ENCODE results near the gene BICD1. TPM values are rescaled to one million over a fixed set of nuclear protein-coding genes. Genes with fewer than 3 reads are reported as not detected.

Gene BICD1
- total and polyA plus RNA-seq, 4 donors: 6.1 to 22.9 (median 12.8) TPM

- no peak for ATAC-seq (ENCODE audit: insufficient read depth, low FRiP score)
- Histone ChIP-seq H3K4me3 (no peak overlapping the region), H3K27me3 (ENCODE audit: control insufficient read depth in 3 of 3, insufficient read depth in 3 of 3, low read length in 2 of 3) (no peaks in the 10 kb centered on the region), H3K4me1 (ENCODE audit: control insufficient read depth in 5 of 5, insufficient read depth in 5 of 5, low read length in 5 of 5) (no peaks in the 10 kb centered on the region), H3K27ac (ENCODE audit: low read depth in 1 of 2, low read length in 1 of 2) (no peak overlapping the region), H3K9ac (ENCODE audit: insufficient read depth in 1 of 2, low read length in 2 of 2) (no peak overlapping the region), H3K36me3 (ENCODE audit: control insufficient read depth in 4 of 4, insufficient read depth in 4 of 4, low read length in 4 of 4) (no peaks in the 10 kb centered on the region), H3K9me3 (ENCODE audit: control insufficient read depth in 4 of 4, insufficient read depth in 3 of 4, low read length in 3 of 4) (peaks cover 0 to 3% (median 0%) of the 10 kb centered on the region in 4 donors)
- DNase-seq: no peak
- WGBS, 2 donors: 90 to 94% methylated on average over 6 of the region's 6 CpGs
- no peak for TF ChIP-seq CTCF (IDR thresholded peaks at IDR 0.05; ENCODE audit: control extremely low read depth, extremely low read depth)
Observed at GRCh38 chr12:32196250-32197198, 89.9 kb downstream of the BICD1 start.

- DNase-seq (no peak), ATAC-seq (ENCODE audit: insufficient read depth, low FRiP score) (no peak)
- no peak overlapping the region for H3K9ac ChIP-seq (ENCODE audit: insufficient read depth in 1 of 2, low read length in 2 of 2)
- no peaks in the 10 kb centered on the region for H3K36me3 ChIP-seq (ENCODE audit: control insufficient read depth in 4 of 4, insufficient read depth in 4 of 4, low read length in 4 of 4)
- H3K4me3 ChIP-seq: no peak overlapping the region
- TF ChIP-seq CTCF (IDR thresholded peaks at IDR 0.05; ENCODE audit: control extremely low read depth, extremely low read depth): no peak
- no peak overlapping the region for H3K27ac ChIP-seq (ENCODE audit: low read depth in 1 of 2, low read length in 1 of 2)
- H3K27me3 ChIP-seq (ENCODE audit: control insufficient read depth in 3 of 3, insufficient read depth in 3 of 3, low read length in 2 of 3): no peaks in the 10 kb centered on the region
- peaks cover 0 to 3% (median 0%) of the 10 kb centered on the region in 4 donors for H3K9me3 ChIP-seq (ENCODE audit: control insufficient read depth in 4 of 4, insufficient read depth in 3 of 4, low read length in 3 of 4)
- 57 to 72% methylated on average over 2 of the region's 2 CpGs for WGBS, 2 donors
- H3K4me1 ChIP-seq (ENCODE audit: control insufficient read depth in 5 of 5, insufficient read depth in 5 of 5, low read length in 5 of 5): peaks cover 0 to 3% (median 0%) of the 10 kb centered on the region in 5 donors
Observed at GRCh38 chr12:32197421-32197820, 90.8 kb downstream of the BICD1 start.

DNA sequence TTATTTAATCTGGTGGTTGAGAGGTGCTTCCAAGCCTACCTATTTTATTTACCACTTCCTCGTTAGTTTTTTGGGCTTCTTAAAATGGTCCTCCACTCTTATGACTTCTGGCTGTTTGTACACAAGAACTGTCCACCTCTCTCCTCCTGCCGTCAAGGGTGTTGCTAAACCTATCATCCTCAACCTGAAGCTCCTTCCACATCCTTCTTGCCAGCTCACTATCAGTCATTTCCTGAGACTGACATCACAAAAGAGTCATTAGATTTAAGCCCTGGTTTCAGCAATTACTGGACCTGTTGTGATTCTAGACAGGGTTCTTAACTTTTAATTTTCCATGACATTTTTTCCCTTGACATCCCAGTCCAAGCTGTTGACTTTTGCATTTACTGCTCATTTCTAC is 91.9 kb downstream of the BICD1 start:
- H3K9me3 ChIP-seq (ENCODE audit: control insufficient read depth in 4 of 4, insufficient read depth in 3 of 4, low read length in 3 of 4): peaks cover 0 to 3% (median 0%) of the 10 kb centered on the region in 4 donors
- no peak overlapping the region for H3K27ac ChIP-seq (ENCODE audit: low read depth in 1 of 2, low read length in 1 of 2)
- DNase-seq (no peak), ATAC-seq (ENCODE audit: insufficient read depth, low FRiP score) (no peak)
- no peaks in the 10 kb centered on the region for H3K36me3 ChIP-seq (ENCODE audit: control insufficient read depth in 4 of 4, insufficient read depth in 4 of 4, low read length in 4 of 4)
- H3K4me1 ChIP-seq (ENCODE audit: control insufficient read depth in 5 of 5, insufficient read depth in 5 of 5, low read length in 5 of 5): peaks cover 0 to 3% (median 0%) of the 10 kb centered on the region in 5 donors
- TF ChIP-seq CTCF (IDR thresholded peaks at IDR 0.05; ENCODE audit: control extremely low read depth, extremely low read depth): no peak
- no peaks in the 10 kb centered on the region for H3K27me3 ChIP-seq (ENCODE audit: control insufficient read depth in 3 of 3, insufficient read depth in 3 of 3, low read length in 2 of 3)
- WGBS, 2 donors: 58 to 82% methylated on average over 2 of the region's 2 CpGs
- no peak overlapping the region for H3K4me3 ChIP-seq
- H3K9ac ChIP-seq (ENCODE audit: insufficient read depth in 1 of 2, low read length in 2 of 2): no peak overlapping the region

Data from lung (tissue), 12 donors.